GM12874 (cell line): ENCODE data around the gene MAP3K21.

Experiments used
- CTCF ChIP-seq: IDR thresholded peaks from 2 replicates; pipeline ENCODE4 v1.5.1; 2011; ENCODE audit warnings: low read depth, mild to moderate bottlenecking, control low read depth, low read length, moderate library complexity; ENCODE audit not compliant: insufficient read depth

The MAP3K21 gene

GRCh38 chr1:233349137-233349536 is 21.6 kb downstream of the MAP3K21 start:
- no peak for TF ChIP-seq CTCF

DNA sequence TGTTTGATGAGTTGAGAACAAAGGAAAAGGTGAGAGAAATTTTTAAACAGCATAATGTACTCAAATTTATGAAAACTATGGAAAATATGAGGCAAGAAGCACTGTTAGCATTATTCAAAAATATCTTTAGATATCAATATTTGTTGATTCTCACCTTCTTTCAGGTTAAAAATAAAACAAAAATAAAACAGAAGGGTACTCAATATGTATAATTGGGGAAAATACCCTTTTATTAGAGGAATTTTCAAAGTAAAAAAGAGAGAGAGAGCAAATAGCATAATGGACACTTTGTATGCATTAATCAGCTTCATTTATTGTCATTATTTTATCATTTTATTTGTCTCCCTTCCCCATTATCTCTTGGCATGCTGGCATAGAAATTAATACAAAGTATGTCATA is 27.5 kb downstream of the MAP3K21 start:
- no peak for TF ChIP-seq CTCF

GRCh38 chr1:233355841-233356704 is 28.5 kb downstream of the MAP3K21 start:
- no peak for TF ChIP-seq CTCF

- no peak for TF ChIP-seq CTCF
Measured at GRCh38 chr1:233356705-233356987, 29.1 kb downstream of the MAP3K21 start.

GRCh38 chr1:233357595-233358397 is 30.3 kb downstream of the MAP3K21 start:
- TF ChIP-seq CTCF = no peak

GRCh38 chr1:233359431-233359830 is 31.9 kb downstream of the MAP3K21 start:
- TF ChIP-seq CTCF = no peak

DNA sequence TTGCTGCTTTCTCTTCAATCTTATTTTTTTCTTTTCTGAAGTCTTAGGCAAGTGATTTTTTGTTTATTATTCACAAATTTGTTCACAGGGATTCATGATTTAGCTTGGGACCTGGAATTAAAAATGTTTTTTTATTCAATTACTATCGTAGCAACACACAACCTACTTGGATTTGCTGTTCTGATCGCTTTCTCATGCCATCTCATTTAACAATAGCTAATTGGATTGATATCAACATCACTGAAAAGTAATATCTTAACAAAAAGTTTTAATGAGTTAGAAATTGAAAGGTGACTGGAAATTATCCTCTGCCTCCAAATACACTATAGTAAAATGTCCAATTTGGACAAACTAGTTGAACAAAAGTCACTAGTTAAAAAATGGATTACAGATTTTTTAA is 32.4 kb downstream of the MAP3K21 start:
- no peak for TF ChIP-seq CTCF
